Measurements from ENCODE around the gene FAM234A.

DNA sequence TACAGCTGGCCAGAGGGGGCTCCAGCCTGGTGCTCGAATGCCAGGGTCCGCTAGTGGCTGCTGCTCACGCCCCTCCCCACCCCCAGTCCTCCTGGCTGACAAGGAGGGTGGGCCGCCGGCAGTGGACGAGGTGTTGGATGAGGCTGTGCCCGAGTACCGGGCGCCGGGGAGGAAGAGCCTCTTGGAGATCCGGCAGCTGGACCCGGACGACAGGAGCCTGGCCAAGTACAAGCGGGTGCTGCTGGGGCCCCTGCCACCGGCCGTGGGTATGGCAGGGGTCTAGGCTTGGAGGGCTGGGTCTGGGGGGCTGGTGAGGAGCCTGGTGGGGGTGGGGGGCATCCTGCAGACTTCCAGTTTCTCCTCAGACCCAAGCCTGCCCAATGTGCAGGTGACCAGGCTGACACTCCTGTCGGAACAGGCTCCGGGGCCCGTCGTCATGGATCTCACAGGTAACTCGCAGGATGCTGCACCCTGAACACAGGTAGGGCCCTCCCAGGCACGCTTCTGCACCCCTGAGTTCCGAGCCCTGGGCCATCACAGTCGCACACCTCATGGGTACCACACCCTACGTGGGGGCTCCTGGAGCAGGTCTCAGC is 47.1 kb downstream of the FAM234A start:
- TF ChIP-seq, protein P1, sequence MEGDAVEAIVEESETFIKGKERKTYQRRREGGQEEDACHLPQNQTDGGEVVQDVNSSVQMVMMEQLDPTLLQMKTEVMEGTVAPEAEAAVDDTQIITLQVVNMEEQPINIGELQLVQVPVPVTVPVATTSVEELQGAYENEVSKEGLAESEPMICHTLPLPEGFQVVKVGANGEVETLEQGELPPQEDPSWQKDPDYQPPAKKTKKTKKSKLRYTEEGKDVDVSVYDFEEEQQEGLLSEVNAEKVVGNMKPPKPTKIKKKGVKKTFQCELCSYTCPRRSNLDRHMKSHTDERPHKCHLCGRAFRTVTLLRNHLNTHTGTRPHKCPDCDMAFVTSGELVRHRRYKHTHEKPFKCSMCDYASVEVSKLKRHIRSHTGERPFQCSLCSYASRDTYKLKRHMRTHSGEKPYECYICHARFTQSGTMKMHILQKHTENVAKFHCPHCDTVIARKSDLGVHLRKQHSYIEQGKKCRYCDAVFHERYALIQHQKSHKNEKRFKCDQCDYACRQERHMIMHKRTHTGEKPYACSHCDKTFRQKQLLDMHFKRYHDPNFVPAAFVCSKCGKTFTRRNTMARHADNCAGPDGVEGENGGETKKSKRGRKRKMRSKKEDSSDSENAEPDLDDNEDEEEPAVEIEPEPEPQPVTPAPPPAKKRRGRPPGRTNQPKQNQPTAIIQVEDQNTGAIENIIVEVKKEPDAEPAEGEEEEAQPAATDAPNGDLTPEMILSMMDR (IDR thresholded peaks at IDR 0.05; ENCODE audit: low read length) = no peak
- TF ChIP-seq EZH2 (IDR thresholded peaks at IDR 0.05; ENCODE audit: borderline replicate concordance, low read length) = no peak

All from OCI-LY1 (cell line).